ENCODE measurements around the gene KAT5. TPM values are rescaled to one million over a fixed set of nuclear protein-coding genes. Genes with fewer than 3 reads are reported as not detected.
"Not testable (repeated sequence)": the region's sequence is repeated elsewhere in the genome, so short reads cannot be mapped to it uniquely, and the experiment has no call there.

KAT5 gene
- total and polyA plus RNA-seq, 12 donors = 52.0 to 199 (median 66.8) TPM

GRCh38 chr11:65663639-65664200, 48.3 kb upstream of the KAT5 start:
- DNase-seq = peak; percentile 58 to 75 (median 66)
- H3K4me1 ChIP-seq (replicated peaks in 1 of 2) = peaks cover 10 to 22% of the 10 kb centered on the region in 2 donors
- H3K27ac ChIP-seq = peak overlapping the region; percentile 94 to 100 (median 98)
- TF ChIP-seq POLR2A (IDR thresholded peaks at IDR 0.05) = no peak
- intact Hi-C loops (cut with DNase I) = no loop called here
- WGBS, 4 donors = 5 to 12% (median 6%) methylated on average over 5 to 15 of the region's 15 CpGs
- H3K4me3 ChIP-seq = peak overlapping the region in 3 of 4 donors; percentile 27 to 97 (median 39)
- H3K36me3 ChIP-seq (replicated peaks in 1 of 2) = peaks cover 0 to 26% of the 10 kb centered on the region in 2 donors
- no peaks in the 10 kb centered on the region for H3K27me3 ChIP-seq
- no peaks in the 10 kb centered on the region for H3K9me3 ChIP-seq (replicated peaks in 1 of 3)

GRCh38 chr11:65672180-65672860, 39.7 kb upstream of the KAT5 start:
- no peak for DNase-seq
- Histone ChIP-seq H3K4me1 (replicated peaks in 1 of 2) (no peaks in the 10 kb centered on the region), H3K36me3 (replicated peaks in 1 of 2) (no peaks in the 10 kb centered on the region), H3K27me3 (no peaks in the 10 kb centered on the region), H3K4me3 (no peak overlapping the region), H3K27ac (no peak overlapping the region), H3K9me3 (replicated peaks in 1 of 3) (no peaks in the 10 kb centered on the region)
- TF ChIP-seq CTCF (IDR thresholded peaks at IDR 0.05) (no peak), POLR2A (IDR thresholded peaks at IDR 0.05) (no peak)
- intact Hi-C loops (cut with DNase I) = no loop called here

- TF ChIP-seq CTCF (IDR thresholded peaks at IDR 0.05) (no peak), POLR2A (IDR thresholded peaks at IDR 0.05) (no peak)
- no peak for DNase-seq
- Histone ChIP-seq H3K9me3 (replicated peaks in 1 of 3) (no peaks in the 10 kb centered on the region), H3K4me1 (replicated peaks in 1 of 2) (no peaks in the 10 kb centered on the region), H3K27ac (no peak overlapping the region), H3K36me3 (replicated peaks in 1 of 2) (no peaks in the 10 kb centered on the region), H3K27me3 (no peaks in the 10 kb centered on the region), H3K4me3 (no peak overlapping the region)
- WGBS, 4 donors = 89 to 97% (median 92%) methylated on average over 1 to 2 of the region's 2 CpGs
- intact Hi-C loops (cut with DNase I) = no loop called here
Observed at GRCh38 chr11:65672982-65673381, 39.1 kb upstream of the KAT5 start.

GRCh38 chr11:65680192-65680743, 31.8 kb upstream of the KAT5 start:
- Histone ChIP-seq H3K27ac (no peak overlapping the region), H3K4me3 (no peak overlapping the region), H3K27me3 (no peaks in the 10 kb centered on the region), H3K4me1 (replicated peaks in 1 of 2) (no peaks in the 10 kb centered on the region), H3K36me3 (replicated peaks in 1 of 2) (no peaks in the 10 kb centered on the region), H3K9me3 (replicated peaks in 1 of 3) (no peaks in the 10 kb centered on the region)
- no peak for DNase-seq
- 71 to 81% (median 75%) methylated on average over 5 of the region's 5 CpGs for WGBS, 4 donors
- no peak for TF ChIP-seq CTCF (IDR thresholded peaks at IDR 0.05)
- TF ChIP-seq POLR2A (IDR thresholded peaks at IDR 0.05) = no peak
- intact Hi-C loops (cut with DNase I) = no loop called here

- DNase-seq; H3K9me3 ChIP-seq (replicated peaks in 1 of 3); H3K36me3 ChIP-seq (replicated peaks in 1 of 2); H3K27ac ChIP-seq; H3K4me1 ChIP-seq (replicated peaks in 1 of 2); H3K4me3 ChIP-seq; intact Hi-C loops (cut with DNase I); H3K27me3 ChIP-seq: not testable (repeated sequence)
- WGBS, 4 donors = 67 to 77% (median 71%) methylated on average over 6 of the region's 6 CpGs
Observed at GRCh38 chr11:65683480-65683879, 28.6 kb upstream of the KAT5 start.

Data from adrenal gland (tissue), 12 donors.